Renal pelvis (tissue), 4 donors: ENCODE results near the gene COX19. TPM values are rescaled to one million over a fixed set of nuclear protein-coding genes. Genes with fewer than 3 reads are reported as not detected.

Experiments
- DNase-seq: peaks from one replicate; pipeline ENCODE4 v3.0.0-alpha.2; 2013
- polyA plus RNA-seq, 3 donors: library from polyadenylated mRNA; unstranded; fragments of 120-200 nt; gene quantifications; one replicate each; pipeline ENCODE4 v1.2.1, GENCODE V29; 2013; ENCODE audit not compliant: insufficient read length in 3 of 3

Gene COX19
- polyA plus RNA-seq, 3 donors = 10.5 to 17.3 (median 16.3) TPM

- no peak for DNase-seq
Measured at GRCh38 chr7:916291-916941, 58.9 kb downstream of the COX19 start.

Other genes starting within 250 kb of the COX19 start
- 10 to 100 TPM; 39.8 to 43.8 (median 39.9) TPM for gene DNAAF5, start 248.8 kb downstream of the COX19 start, polyA plus RNA-seq
- 10 to 100 TPM; 38.9 to 42.7 (median 39.9) TPM for gene PRKAR1B, start 248.3 kb downstream of the COX19 start, polyA plus RNA-seq
- gene SUN1, start 143.1 kb downstream of the COX19 start, polyA plus RNA-seq = 100 to 1,000 TPM; 122 to 172 (median 168) TPM
- 10 to 100 TPM; 45.2 to 62.0 (median 61.0) TPM for gene GET4, start 99.0 kb downstream of the COX19 start, polyA plus RNA-seq
- gene ADAP1, start 20.9 kb downstream of the COX19 start, polyA plus RNA-seq = 10 to 100 TPM; 13.6 to 22.9 (median 17.3) TPM
- 1 to 10 TPM; 3.3 to 4.3 (median 3.3) TPM for gene CYP2W1, start 7.6 kb upstream of the COX19 start, polyA plus RNA-seq
- gene GPR146, start 69.0 kb upstream of the COX19 start, polyA plus RNA-seq = 1 to 10 TPM; 3.7 to 4.8 (median 4.7) TPM
- 1 to 10 TPM; 6.5 to 6.9 (median 6.7) TPM for gene GPER1, start 112.6 kb upstream of the COX19 start, polyA plus RNA-seq
- 10 to 100 TPM; 19.7 to 24.1 (median 22.2) TPM for gene ZFAND2A, start 184.6 kb upstream of the COX19 start, polyA plus RNA-seq